Neural progenitor cell (in vitro differentiated cells): Measurements from ENCODE around the gene CCL4L2. TPM values are rescaled to one million over a fixed set of nuclear protein-coding genes. Genes with fewer than 3 reads are reported as not detected.
A peak's percentile ranks its signal among the peaks of the same experiment; 100 is the strongest.
"Not testable (repeated sequence)": the region's sequence is repeated elsewhere in the genome, so short reads cannot be mapped to it uniquely, and the experiment has no call there.

ENCODE experiments used
- DNase-seq: peaks from one replicate; pipeline ENCODE4 v3.0.0-alpha.2; 2016; ENCODE audit warnings: low spot score
- H2AFZ ChIP-seq: fragments of 200-600 bp; sonication (generic); replicated peaks from 2 replicates; pipeline ENCODE4 v1.6.1; 2016; ENCODE audit warnings: antibody characterized with exemption
- H3F3A ChIP-seq: fragments of 200-600 bp; sonication (generic); 2 replicates; pipeline ENCODE4 v1.6.1; 2016; ENCODE audit warnings: antibody characterized with exemption, low read depth
- H3K27ac ChIP-seq: fragments of 200-600 bp; sonication (generic); 2 replicates; pipeline ENCODE4 v1.5.1; 2016; ENCODE audit warnings: mild to moderate bottlenecking
- H3K27me3 ChIP-seq: fragments of 200-600 bp; sonication (generic); 2 replicates; pipeline ENCODE4 v1.6.1; 2016; ENCODE audit warnings: mild to moderate bottlenecking, moderate library complexity
- H3K36me3 ChIP-seq: fragments of 200-600 bp; sonication (generic); 2 replicates; pipeline ENCODE4 v1.5.1; 2016
- H3K4me1 ChIP-seq: fragments of 200-600 bp; sonication (generic); 2 replicates; pipeline ENCODE4 v1.6.1; 2016; ENCODE audit warnings: mixed run types
- H3K4me2 ChIP-seq: fragments of 200-600 bp; sonication (generic); 2 replicates; pipeline ENCODE4 v1.6.1; 2016
- H3K4me3 ChIP-seq: fragments of 200-600 bp; sonication (generic); 2 replicates; pipeline ENCODE4 v1.5.1; 2016
- H3K79me2 ChIP-seq: fragments of 200-600 bp; sonication (generic); 2 replicates; pipeline ENCODE4 v1.6.1; 2016; ENCODE audit warnings: low read depth
- H3K9ac ChIP-seq: fragments of 200-600 bp; sonication (generic); 2 replicates; pipeline ENCODE4 v1.6.1; 2016
- H3K9me3 ChIP-seq: fragments of 200-600 bp; sonication (generic); 2 replicates; pipeline ENCODE4 v1.5.1; 2016; ENCODE audit warnings: low read depth
- H4K20me1 ChIP-seq: fragments of 200-600 bp; sonication (generic); 2 replicates; pipeline ENCODE4 v1.6.1; 2016; ENCODE audit warnings: low read depth
- H3K27ac Mint-ChIP-seq: 3 replicates; pipeline ENCODE4 v1.8.0; 2021; ENCODE audit warnings: mixed read lengths
- H3K27me3 Mint-ChIP-seq: 2 replicates; pipeline ENCODE4 v1.8.0; 2022; ENCODE audit warnings: low read depth, mild to moderate bottlenecking, inconsistent platforms, moderate library complexity, mixed read lengths; ENCODE audit not compliant: insufficient read depth
- H3K36me3 Mint-ChIP-seq: 3 replicates; pipeline ENCODE4 v1.8.0; 2021; ENCODE audit warnings: mixed read lengths
- H3K4me1 Mint-ChIP-seq: 3 replicates; pipeline ENCODE4 v1.8.0; 2021; ENCODE audit warnings: mixed read lengths
- H3K4me3 Mint-ChIP-seq: 3 replicates; pipeline ENCODE4 v1.8.0; 2021; ENCODE audit warnings: mild to moderate bottlenecking, moderate library complexity, mixed read lengths
- H3K9me3 Mint-ChIP-seq: 3 replicates; pipeline ENCODE4 v1.8.0; 2020; ENCODE audit warnings: mixed read lengths
- CTCF ChIP-seq: fragments of 200-600 bp; sonication (generic); IDR thresholded peaks from 2 replicates; pipeline ENCODE4 v1.5.1; 2017; ENCODE audit warnings: antibody characterized with exemption, mild to moderate bottlenecking
- EZH2 ChIP-seq: fragments of 200-600 bp; sonication (generic); IDR thresholded peaks from 2 replicates; pipeline ENCODE4 v1.6.1; 2017; ENCODE audit warnings: antibody characterized with exemption, mild to moderate bottlenecking, moderate library complexity
- EZH2phosphoT487 ChIP-seq: fragments of 200-600 bp; sonication (generic); IDR thresholded peaks from 2 replicates; pipeline ENCODE4 v1.6.1; 2017; ENCODE audit warnings: antibody characterized with exemption
- total RNA-seq: library from RNA; depleted of rRNA; stranded (reverse); fragments of >200 nt; gene quantifications from 2 replicates; pipeline ENCODE4 v1.2.3, GENCODE V29; 2015; ENCODE audit warnings: low replicate concordance

The CCL4L2 gene
- total RNA-seq, 1 donor from 2014 or later: not detected

DNA sequence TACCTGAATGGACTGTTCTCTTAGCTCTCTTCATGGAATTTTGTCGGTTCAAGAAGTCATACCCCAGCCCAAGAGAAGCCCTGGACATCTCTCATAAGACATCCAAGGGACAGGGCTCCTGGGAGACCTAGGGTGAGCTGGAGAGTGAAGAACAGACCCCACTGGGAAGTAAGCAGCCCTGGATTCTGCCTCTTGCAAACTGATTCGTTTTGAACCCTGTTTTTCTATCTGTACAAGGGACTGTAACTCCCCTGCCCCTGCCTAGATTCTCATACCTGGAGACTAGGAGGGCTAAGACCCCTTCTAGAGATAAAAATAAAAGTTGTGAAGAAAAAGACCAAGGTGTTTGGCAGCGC lies 14.8 kb upstream of the CCL4L2 start:
- H3K27ac Mint-ChIP-seq: no peak overlapping the region
- Histone ChIP-seq H3K9me3 (no peaks in the 10 kb centered on the region), H3K79me2 (no peaks in the 10 kb centered on the region), H4K20me1 (no peaks in the 10 kb centered on the region), H3K9ac (no peak overlapping the region), H3K4me1 (peaks cover 5% of the 10 kb centered on the region), H3K4me2 (no peak overlapping the region), H3F3A (no peaks in the 10 kb centered on the region), H3K36me3 (no peaks in the 10 kb centered on the region), H3K27ac (no peak overlapping the region), H3K27me3 (peaks cover 14% of the 10 kb centered on the region), H3K4me3 (no peak overlapping the region), H2AFZ (peak overlapping the region; percentile 86)
- no peak overlapping the region for H3K4me3 Mint-ChIP-seq
- DNase-seq: no peak
- no peaks in the 10 kb centered on the region for H3K9me3 Mint-ChIP-seq
- no peaks in the 10 kb centered on the region for H3K36me3 Mint-ChIP-seq
- H3K4me1 Mint-ChIP-seq: peaks cover 7% of the 10 kb centered on the region
- H3K27me3 Mint-ChIP-seq: peaks cover 8% of the 10 kb centered on the region
- TF ChIP-seq EZH2phosphoT487 (no peak), EZH2 (no peak), CTCF (no peak)

DNA sequence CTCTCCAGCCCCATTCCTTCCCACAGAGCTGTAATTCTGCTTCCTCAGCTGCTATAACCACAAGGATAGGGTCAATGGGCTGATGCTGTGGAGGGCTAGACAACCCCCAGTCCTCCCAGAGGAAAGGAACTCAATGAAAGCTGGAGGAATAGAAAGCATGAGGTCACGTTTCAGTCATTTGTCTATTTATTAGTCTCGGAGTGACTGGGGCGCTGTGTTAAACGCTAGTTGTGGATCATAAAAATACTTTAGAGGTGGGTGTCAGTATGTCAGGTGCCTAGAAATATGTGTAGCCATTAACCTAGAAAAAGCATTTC lies 13.5 kb upstream of the CCL4L2 start:
- H3K36me3 Mint-ChIP-seq: no peaks in the 10 kb centered on the region
- no peak overlapping the region for H3K27ac Mint-ChIP-seq
- H3K9ac ChIP-seq: no peak overlapping the region
- H3K27me3 ChIP-seq: peaks cover 14% of the 10 kb centered on the region
- no peak overlapping the region for H3K4me3 ChIP-seq
- H2AFZ ChIP-seq: no peak overlapping the region
- H3K4me1 Mint-ChIP-seq: peaks cover 7% of the 10 kb centered on the region
- no peak overlapping the region for H3K4me3 Mint-ChIP-seq
- H3K36me3 ChIP-seq: no peaks in the 10 kb centered on the region
- no peaks in the 10 kb centered on the region for H3K79me2 ChIP-seq
- TF ChIP-seq CTCF: no peak
- TF ChIP-seq EZH2phosphoT487: no peak
- TF ChIP-seq EZH2: no peak
- no peaks in the 10 kb centered on the region for H3K9me3 ChIP-seq
- no peak for DNase-seq
- H3K27me3 Mint-ChIP-seq: peaks cover 8% of the 10 kb centered on the region
- H3K27ac ChIP-seq: no peak overlapping the region
- H3K9me3 Mint-ChIP-seq: no peaks in the 10 kb centered on the region
- H4K20me1 ChIP-seq: no peaks in the 10 kb centered on the region
- H3K4me2 ChIP-seq: no peak overlapping the region
- peaks cover 5% of the 10 kb centered on the region for H3K4me1 ChIP-seq
- H3F3A ChIP-seq: no peaks in the 10 kb centered on the region

DNA sequence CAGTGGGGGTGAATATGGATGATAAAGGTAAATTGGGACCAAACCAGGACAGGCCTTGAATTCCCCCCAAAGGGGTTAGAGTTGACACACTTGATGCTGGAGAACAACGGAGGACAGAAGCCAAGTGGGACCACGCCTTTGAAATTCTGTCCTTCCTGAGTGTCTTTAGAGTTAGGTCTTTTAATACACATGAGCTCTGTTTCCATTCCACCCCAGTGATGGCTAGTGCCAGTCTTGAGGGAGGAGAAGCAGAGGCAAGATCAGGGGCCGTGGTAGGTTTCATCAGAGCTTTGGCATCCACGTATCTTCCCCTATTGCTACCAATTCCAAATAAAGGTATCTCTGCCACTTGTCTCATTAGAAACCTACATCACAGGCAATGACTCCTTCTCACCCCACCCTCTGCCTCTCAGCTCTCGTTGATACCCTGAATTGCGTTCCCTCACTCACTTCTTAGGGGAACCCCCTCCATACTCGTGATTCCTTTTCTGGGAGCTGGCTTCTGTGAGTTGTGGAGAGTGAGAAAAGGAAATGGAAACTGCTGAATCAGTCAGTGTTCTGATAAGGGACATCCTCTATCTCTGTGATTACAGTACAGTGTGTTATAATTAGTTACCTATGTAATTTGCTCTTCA lies 11.9 kb upstream of the CCL4L2 start:
- Histone ChIP-seq H3K79me2 (no peaks in the 10 kb centered on the region), H3K4me2 (no peak overlapping the region), H3K27ac (no peak overlapping the region), H3K4me1 (peaks cover 11% of the 10 kb centered on the region), H3K9me3 (no peaks in the 10 kb centered on the region), H3K9ac (no peak overlapping the region), H2AFZ (no peak overlapping the region), H3K27me3 (peaks cover 8% of the 10 kb centered on the region), H3K4me3 (no peak overlapping the region), H3F3A (no peaks in the 10 kb centered on the region), H4K20me1 (no peaks in the 10 kb centered on the region), H3K36me3 (no peaks in the 10 kb centered on the region)
- H3K27me3 Mint-ChIP-seq: peaks cover 8% of the 10 kb centered on the region
- H3K36me3 Mint-ChIP-seq: no peaks in the 10 kb centered on the region
- no peaks in the 10 kb centered on the region for H3K9me3 Mint-ChIP-seq
- TF ChIP-seq CTCF: no peak
- no peak for DNase-seq
- H3K4me1 Mint-ChIP-seq: peaks cover 11% of the 10 kb centered on the region
- no peak overlapping the region for H3K4me3 Mint-ChIP-seq
- no peak overlapping the region for H3K27ac Mint-ChIP-seq

DNA sequence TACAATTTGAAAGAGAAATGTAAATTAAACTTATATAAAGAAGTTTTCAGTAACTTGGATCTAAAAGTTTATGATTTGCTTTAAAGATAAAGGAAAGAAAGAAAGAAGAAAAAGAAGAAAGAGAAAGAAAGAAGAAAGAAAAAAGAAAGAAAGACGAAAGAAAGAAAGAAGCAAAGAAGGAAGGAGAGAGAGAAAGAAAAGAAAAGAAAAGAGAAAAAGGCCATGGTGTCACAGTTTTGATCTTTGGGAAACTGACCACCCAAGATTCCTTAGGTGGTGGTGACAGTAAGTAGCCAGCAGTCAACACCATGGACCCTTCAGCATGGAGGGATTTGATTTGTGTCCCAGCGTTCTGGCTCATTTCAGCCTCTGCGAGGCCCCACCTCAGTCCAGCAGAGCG lies 9.8 kb upstream of the CCL4L2 start:
- H3K4me1 ChIP-seq, H3K9ac ChIP-seq, H3K27me3 ChIP-seq, H2AFZ ChIP-seq, H3K9me3 ChIP-seq, H3K27ac Mint-ChIP-seq, DNase-seq, H3F3A ChIP-seq, H3K36me3 ChIP-seq, H3K4me3 ChIP-seq, H3K9me3 Mint-ChIP-seq, H3K79me2 ChIP-seq, H3K27ac ChIP-seq, H4K20me1 ChIP-seq, H3K4me1 Mint-ChIP-seq, H3K36me3 Mint-ChIP-seq, H3K4me3 Mint-ChIP-seq, H3K27me3 Mint-ChIP-seq, H3K4me2 ChIP-seq: not testable (repeated sequence)

DNA sequence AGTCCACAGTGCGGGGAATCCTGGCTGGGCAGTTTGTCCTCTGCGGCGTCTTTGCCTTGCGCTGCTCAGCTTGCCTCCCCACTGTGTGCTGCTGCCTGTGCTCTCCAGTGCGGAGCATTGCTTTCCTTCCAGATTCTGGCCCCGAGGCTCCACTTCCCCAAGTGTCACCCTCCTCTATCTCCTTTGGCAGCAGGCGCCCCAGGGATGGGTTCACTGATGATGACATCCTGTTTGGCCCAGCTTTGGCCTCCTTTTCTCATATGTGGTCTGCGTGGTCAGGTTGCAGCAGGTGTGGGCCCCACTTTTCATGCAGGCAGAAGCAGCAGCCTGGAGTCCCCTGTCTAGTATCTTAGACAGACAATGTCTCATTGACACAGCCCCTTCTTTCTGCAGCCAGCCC lies 9.4 kb upstream of the CCL4L2 start:
- H3K4me1 Mint-ChIP-seq, DNase-seq, H3K36me3 ChIP-seq, H3K4me3 ChIP-seq, H2AFZ ChIP-seq, H3K79me2 ChIP-seq, H3K4me2 ChIP-seq, H3K9me3 Mint-ChIP-seq, H3K4me1 ChIP-seq, H3F3A ChIP-seq, H3K9ac ChIP-seq, H3K27me3 Mint-ChIP-seq, H3K9me3 ChIP-seq, H3K27me3 ChIP-seq, H3K27ac Mint-ChIP-seq, H4K20me1 ChIP-seq, H3K27ac ChIP-seq, H3K36me3 Mint-ChIP-seq, H3K4me3 Mint-ChIP-seq: not testable (repeated sequence)
